ENCODE measurements around the gene MAD2L2. TPM values are rescaled to one million over a fixed set of nuclear protein-coding genes. Genes with fewer than 3 reads are reported as not detected.

Gene MAD2L2
- 27.2 TPM for polyA plus RNA-seq (ENCODE audit: insufficient read length)

GRCh38 chr1:11681071-11681771 is at the start of gene MAD2L2:
TSS of gene MAD2L2 (minus strand) at chr1:11681148. CDS start at chr1:11680601, 547 bp downstream.
- peak; percentile 32 for DNase-seq (ENCODE audit: low read depth)

- no peak for DNase-seq (ENCODE audit: low read depth)
Observed at GRCh38 chr1:11730429-11730891, 49.5 kb upstream of the MAD2L2 start.

- DNase-seq (ENCODE audit: low read depth): no peak
Observed at GRCh38 chr1:11729498-11730428, 48.8 kb upstream of the MAD2L2 start.

GRCh38 chr1:11729155-11729497 is 48.2 kb upstream of the MAD2L2 start:
- DNase-seq (ENCODE audit: low read depth): no peak

GRCh38 chr1:11728126-11728806 is 47.3 kb upstream of the MAD2L2 start:
- no peak for DNase-seq (ENCODE audit: low read depth)

GRCh38 chr1:11727119-11727518 is 46.2 kb upstream of the MAD2L2 start:
- no peak for DNase-seq (ENCODE audit: low read depth)

- no peak for DNase-seq (ENCODE audit: low read depth)
Observed at GRCh38 chr1:11725616-11726015, 44.7 kb upstream of the MAD2L2 start.

- no peak for DNase-seq (ENCODE audit: low read depth)
Observed at GRCh38 chr1:11722538-11722937, 41.6 kb upstream of the MAD2L2 start.

- no peak for DNase-seq (ENCODE audit: low read depth)
Observed at GRCh38 chr1:11721311-11721710, 40.4 kb upstream of the MAD2L2 start.

- no peak for DNase-seq (ENCODE audit: low read depth)
Observed at GRCh38 chr1:11720525-11720924, 39.6 kb upstream of the MAD2L2 start.

GRCh38 chr1:11720033-11720376 is 39.1 kb upstream of the MAD2L2 start:
- no peak for DNase-seq (ENCODE audit: low read depth)

- no peak for DNase-seq (ENCODE audit: low read depth)
Observed at GRCh38 chr1:11719313-11720032, 38.5 kb upstream of the MAD2L2 start.

- DNase-seq (ENCODE audit: low read depth): no peak
Observed at GRCh38 chr1:11714831-11715575, 34.1 kb upstream of the MAD2L2 start.

- no peak for DNase-seq (ENCODE audit: low read depth)
Observed at GRCh38 chr1:11713095-11713494, 32.1 kb upstream of the MAD2L2 start.

GRCh38 chr1:11712285-11712684 is 31.3 kb upstream of the MAD2L2 start:
- no peak for DNase-seq (ENCODE audit: low read depth)

- DNase-seq (ENCODE audit: low read depth): no peak
Observed at GRCh38 chr1:11711490-11711889, 30.5 kb upstream of the MAD2L2 start.

GRCh38 chr1:11708554-11709350 is 27.8 kb upstream of the MAD2L2 start:
- no peak for DNase-seq (ENCODE audit: low read depth)

- DNase-seq (ENCODE audit: low read depth): no peak
Observed at GRCh38 chr1:11707621-11708276, 26.8 kb upstream of the MAD2L2 start.

GRCh38 chr1:11706292-11706691 is 25.3 kb upstream of the MAD2L2 start:
- DNase-seq (ENCODE audit: low read depth): no peak

- DNase-seq (ENCODE audit: low read depth): no peak
Observed at GRCh38 chr1:11705596-11705995, 24.6 kb upstream of the MAD2L2 start.
